Uterus (tissue), 2 donors: ENCODE results near the gene MAP3K3.

Source experiments
- POLR2A ChIP-seq, 2 donors: fragments of 450-650 bp; IDR thresholded peaks; one replicate each; pipeline ENCODE4 v1.6.1; 2016; ENCODE audit warnings: antibody characterized with exemption in 2 of 2, mild to moderate bottlenecking in 1 of 2, moderate library complexity in 1 of 2
- TF ChIP-seq, protein P1 (sequence below), 4 experiments: fragments of 200-600 bp in 2 of 4; fragments of 450-650 bp in 2 of 4; sonication (generic) in 2 of 4; IDR thresholded peaks; one replicate each; pipeline ENCODE4 v1.5.1; 2016 to 2019; ENCODE audit warnings: antibody characterized with exemption in 4 of 4, mild to moderate bottlenecking in 2 of 4, moderate library complexity in 1 of 4

DNA sequence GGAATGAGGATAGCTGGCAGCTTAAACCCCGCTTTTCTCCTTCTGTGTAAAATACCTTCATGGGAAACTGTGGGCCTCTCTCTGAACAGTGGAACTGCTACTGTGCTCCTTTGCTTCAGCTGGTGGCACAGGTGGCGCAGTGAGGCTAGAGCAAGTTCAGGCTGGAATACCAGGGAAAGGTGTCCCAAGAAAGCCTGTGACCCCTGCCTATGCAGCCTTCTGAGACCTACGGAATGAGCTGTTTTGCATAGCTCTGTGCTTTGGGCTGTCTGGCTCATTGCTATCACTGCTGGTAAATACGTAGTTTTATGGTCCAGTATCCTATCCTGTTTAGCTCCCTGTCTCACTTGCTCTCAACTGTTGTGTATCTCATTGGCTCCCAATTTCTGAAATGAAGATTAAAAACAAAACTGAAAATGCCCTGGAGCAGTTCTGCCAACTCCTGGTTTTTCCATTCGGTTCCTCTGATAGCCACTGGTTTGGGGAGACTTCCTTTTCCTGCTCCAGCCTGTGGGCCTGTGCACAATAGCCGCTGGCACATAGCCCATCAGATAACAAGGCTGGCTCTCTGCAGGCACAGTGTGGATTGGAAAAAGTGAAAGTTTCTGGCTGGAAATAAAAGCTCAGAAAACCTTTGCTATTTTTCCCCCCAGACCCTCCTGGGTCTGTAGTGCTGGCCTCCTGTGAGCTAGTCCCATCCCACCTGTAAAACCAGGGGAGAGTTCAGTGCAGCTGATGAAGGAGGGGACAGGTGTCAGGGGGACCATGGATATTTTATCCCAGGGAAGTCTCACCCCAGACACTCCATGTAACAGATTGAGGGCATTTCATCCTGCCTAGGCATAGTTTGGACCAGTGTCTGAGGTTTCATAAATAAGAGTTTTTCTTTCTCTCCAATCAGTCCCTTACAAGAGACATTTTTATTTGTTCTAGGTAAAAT lies 53.7 kb downstream of the MAP3K3 start:
- TF ChIP-seq, protein P1, sequence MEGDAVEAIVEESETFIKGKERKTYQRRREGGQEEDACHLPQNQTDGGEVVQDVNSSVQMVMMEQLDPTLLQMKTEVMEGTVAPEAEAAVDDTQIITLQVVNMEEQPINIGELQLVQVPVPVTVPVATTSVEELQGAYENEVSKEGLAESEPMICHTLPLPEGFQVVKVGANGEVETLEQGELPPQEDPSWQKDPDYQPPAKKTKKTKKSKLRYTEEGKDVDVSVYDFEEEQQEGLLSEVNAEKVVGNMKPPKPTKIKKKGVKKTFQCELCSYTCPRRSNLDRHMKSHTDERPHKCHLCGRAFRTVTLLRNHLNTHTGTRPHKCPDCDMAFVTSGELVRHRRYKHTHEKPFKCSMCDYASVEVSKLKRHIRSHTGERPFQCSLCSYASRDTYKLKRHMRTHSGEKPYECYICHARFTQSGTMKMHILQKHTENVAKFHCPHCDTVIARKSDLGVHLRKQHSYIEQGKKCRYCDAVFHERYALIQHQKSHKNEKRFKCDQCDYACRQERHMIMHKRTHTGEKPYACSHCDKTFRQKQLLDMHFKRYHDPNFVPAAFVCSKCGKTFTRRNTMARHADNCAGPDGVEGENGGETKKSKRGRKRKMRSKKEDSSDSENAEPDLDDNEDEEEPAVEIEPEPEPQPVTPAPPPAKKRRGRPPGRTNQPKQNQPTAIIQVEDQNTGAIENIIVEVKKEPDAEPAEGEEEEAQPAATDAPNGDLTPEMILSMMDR (IDR thresholded peaks at IDR 0.05): no peak
- no peak for TF ChIP-seq POLR2A (IDR thresholded peaks at IDR 0.05)
